ENCODE data around the gene CHST8.

The CHST8 gene

DNA sequence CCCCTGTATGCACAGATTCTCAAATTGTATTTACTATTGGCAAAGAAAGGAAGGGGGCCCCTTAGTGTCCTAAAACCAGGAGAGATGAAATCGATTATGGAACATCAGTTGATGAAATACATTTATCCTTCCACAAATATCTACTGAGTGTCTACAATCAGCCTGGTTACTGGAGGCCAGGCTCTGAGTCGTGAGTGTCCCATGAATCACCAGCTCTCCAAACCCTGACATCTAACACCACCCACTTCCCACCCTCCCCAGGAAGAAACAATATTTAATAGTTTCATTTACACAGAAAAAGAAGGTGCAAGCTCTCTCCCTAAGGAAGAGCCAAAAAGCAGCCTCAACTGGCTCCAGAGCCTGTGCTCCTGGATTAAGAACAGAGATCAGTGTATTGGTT, 200.1 kb downstream of the CHST8 start:
- Histone ChIP-seq H3K4me1 (ENCODE audit: control insufficient read depth, insufficient read depth, low read depth, low read length) (peaks cover 17% of the 10 kb centered on the region), H4K91ac (ENCODE audit: low read length) (no peak overlapping the region), H2AFZ (ENCODE audit: low read depth, low read length) (no peak overlapping the region), H2BK15ac (ENCODE audit: low read depth, poor library complexity, severe bottlenecking) (no peak overlapping the region), H3K14ac (ENCODE audit: low read length in 2 of 2) (no peak overlapping the region), H2BK120ac (ENCODE audit: low read depth, low read length) (no peak overlapping the region), H3K27ac (ENCODE audit: low read length, poor library complexity, severe bottlenecking) (no peak overlapping the region), H2BK5ac (ENCODE audit: low read depth, low read length, poor library complexity, severe bottlenecking) (no peak overlapping the region), H3K18ac (ENCODE audit: low read depth in 1 of 2, low read length in 2 of 2) (no peak overlapping the region), H4K8ac (ENCODE audit: low read length) (no peak overlapping the region), H3K9me3 (ENCODE audit: control insufficient read depth, low read length) (no peaks in the 10 kb centered on the region), H3K36me3 (ENCODE audit: control insufficient read depth in 1 of 2, insufficient read depth in 2 of 2, low read depth in 1 of 2, low read length in 2 of 2) (no peaks in the 10 kb centered on the region), H3K27me3 (ENCODE audit: control insufficient read depth in 1 of 2, insufficient read depth in 1 of 2, low read length in 2 of 2) (peaks cover 0 to 35% of the 10 kb centered on the region in 2 experiments), H3K4ac (ENCODE audit: low read depth in 1 of 2, low read length in 2 of 2) (no peak overlapping the region), H3K23ac (ENCODE audit: low read length in 2 of 2) (no peak overlapping the region), H3K79me1 (replicated peaks; ENCODE audit: low read length, poor library complexity, severe bottlenecking) (no peaks in the 10 kb centered on the region), H2AK5ac (ENCODE audit: low read length, severe bottlenecking) (no peak overlapping the region), H2BK12ac (ENCODE audit: low read length in 2 of 2) (no peak overlapping the region), H3K9ac (ENCODE audit: low read length) (no peak overlapping the region), H3K4me3 (ENCODE audit: insufficient read depth in 1 of 2, low read depth in 1 of 2, low read length in 2 of 2) (no peak overlapping the region), H3K4me2 (ENCODE audit: low read length, poor library complexity, severe bottlenecking) (no peak overlapping the region)
- no peak for DNase-seq
- WGBS, result 50% methylated on average over 2 of the region's 2 CpGs
